Erythroblast (primary cell): Measurements from ENCODE around the gene LY9.

Source experiments
- GATA1 ChIP-seq: IDR thresholded peaks from 2 replicates; pipeline ENCODE4 v1.6.1; 2011; ENCODE audit warnings: low read depth, mild to moderate bottlenecking, control low read depth, low read length, moderate library complexity
- POLR2A ChIP-seq: IDR thresholded peaks from 2 replicates; pipeline ENCODE4 v1.6.1; 2011; ENCODE audit warnings: mild to moderate bottlenecking, low read length

DNA sequence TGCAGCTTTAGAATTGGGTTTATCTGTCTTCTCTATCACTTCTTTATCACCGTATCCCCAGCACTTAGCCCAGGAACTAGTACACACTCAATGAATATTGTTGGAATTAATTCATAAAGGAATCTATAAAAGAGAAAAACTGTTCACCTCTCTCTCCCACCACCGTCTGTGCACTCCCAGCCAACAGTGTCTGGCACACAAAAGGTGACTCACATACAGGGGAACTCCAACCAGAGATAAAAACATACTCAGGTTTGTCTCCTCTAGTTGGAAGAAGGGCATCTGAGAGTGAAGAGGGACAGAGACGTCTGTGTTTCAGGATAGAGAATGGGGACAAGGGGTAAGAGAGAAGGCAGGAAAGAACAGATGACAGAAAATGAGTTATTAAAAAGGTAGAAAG lies 79.0 kb downstream of the LY9 start:
- TF ChIP-seq POLR2A: no peak
- no peak for TF ChIP-seq GATA1
